ENCODE data around the gene RMI2.

DNA sequence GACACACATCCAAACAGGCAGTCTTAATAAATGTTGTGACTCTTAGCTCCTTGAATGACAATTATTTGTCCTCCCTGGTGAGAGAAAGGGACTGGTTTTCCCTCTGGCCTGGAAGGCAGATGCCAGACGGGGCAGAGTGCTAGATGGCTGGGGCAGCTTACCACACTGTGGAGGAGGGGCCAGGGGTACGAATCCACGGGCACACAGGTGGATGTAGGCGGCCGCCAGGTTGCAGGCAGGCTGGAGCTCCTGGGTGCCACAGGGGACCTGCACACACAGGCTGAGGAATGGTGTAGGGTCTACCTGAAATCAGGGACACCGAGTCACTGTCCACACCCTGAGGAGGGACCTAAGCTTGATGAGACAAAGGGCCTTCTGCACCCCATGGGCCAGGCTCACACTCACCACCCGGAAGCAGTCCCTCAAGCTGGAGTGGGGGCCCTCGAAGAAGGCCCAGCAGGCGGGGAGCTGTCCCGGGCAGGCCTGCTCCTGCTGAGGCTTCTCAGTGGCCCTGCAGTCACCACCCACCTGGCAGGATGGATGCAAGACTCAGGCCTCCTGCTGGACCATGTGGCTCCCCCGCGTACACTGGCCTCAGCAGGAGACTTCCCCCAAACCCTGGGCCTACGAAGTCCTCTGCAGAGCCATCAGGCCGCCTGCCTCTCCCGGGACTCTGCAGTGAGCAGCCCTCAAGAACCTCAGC is 38.4 kb downstream of the RMI2 start:
- TF ChIP-seq, protein P1, sequence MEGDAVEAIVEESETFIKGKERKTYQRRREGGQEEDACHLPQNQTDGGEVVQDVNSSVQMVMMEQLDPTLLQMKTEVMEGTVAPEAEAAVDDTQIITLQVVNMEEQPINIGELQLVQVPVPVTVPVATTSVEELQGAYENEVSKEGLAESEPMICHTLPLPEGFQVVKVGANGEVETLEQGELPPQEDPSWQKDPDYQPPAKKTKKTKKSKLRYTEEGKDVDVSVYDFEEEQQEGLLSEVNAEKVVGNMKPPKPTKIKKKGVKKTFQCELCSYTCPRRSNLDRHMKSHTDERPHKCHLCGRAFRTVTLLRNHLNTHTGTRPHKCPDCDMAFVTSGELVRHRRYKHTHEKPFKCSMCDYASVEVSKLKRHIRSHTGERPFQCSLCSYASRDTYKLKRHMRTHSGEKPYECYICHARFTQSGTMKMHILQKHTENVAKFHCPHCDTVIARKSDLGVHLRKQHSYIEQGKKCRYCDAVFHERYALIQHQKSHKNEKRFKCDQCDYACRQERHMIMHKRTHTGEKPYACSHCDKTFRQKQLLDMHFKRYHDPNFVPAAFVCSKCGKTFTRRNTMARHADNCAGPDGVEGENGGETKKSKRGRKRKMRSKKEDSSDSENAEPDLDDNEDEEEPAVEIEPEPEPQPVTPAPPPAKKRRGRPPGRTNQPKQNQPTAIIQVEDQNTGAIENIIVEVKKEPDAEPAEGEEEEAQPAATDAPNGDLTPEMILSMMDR (IDR thresholded peaks at IDR 0.05; ENCODE audit: low read depth, low read length, missing input control), result no peak
- TF ChIP-seq HNF4A (conservative IDR thresholded peaks at IDR 0.05) (no peak), GABPA (IDR thresholded peaks at IDR 0.05 in 1 of 2, conservative IDR thresholded peaks at IDR 0.05 in 1 of 2) (no peak), YY1 (IDR thresholded peaks at IDR 0.05) (no peak), TAF1 (conservative IDR thresholded peaks at IDR 0.05) (no peak), REST (IDR thresholded peaks at IDR 0.05) (no peak), RAD21 (IDR thresholded peaks at IDR 0.05) (no peak)
- TF ChIP-seq, protein P2, sequence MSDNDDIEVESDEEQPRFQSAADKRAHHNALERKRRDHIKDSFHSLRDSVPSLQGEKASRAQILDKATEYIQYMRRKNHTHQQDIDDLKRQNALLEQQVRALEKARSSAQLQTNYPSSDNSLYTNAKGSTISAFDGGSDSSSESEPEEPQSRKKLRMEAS (IDR thresholded peaks at IDR 0.05), result no peak
- TF ChIP-seq, protein P3, sequence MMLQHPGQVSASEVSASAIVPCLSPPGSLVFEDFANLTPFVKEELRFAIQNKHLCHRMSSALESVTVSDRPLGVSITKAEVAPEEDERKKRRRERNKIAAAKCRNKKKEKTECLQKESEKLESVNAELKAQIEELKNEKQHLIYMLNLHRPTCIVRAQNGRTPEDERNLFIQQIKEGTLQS (IDR thresholded peaks at IDR 0.05), result no peak

Data from liver (tissue), 3 donors.